GM18507 (cell line): ENCODE results near the gene NTN4.
A peak's percentile ranks its signal among the peaks of the same experiment; 100 is the strongest.
"Not testable (repeated sequence)": the region's sequence is repeated elsewhere in the genome, so short reads cannot be mapped to it uniquely, and the experiment has no call there.

Experiments used
- DNase-seq: peaks from one replicate; pipeline ENCODE4 v3.0.0; 2011; ENCODE audit warnings: low read depth; ENCODE audit not compliant: insufficient read length; ENCODE audit errors: extremely low spot score
- FAIRE-seq: peaks from 2 replicates; lab custom pipeline; 2011; peaks lifted over from hg19 to GRCh38; lab: Jason Lieb, UNC

Gene NTN4

GRCh38 chr12:95790033-95790916 is at the start of gene NTN4:
TSS of gene NTN4 (minus strand) at chr12:95790764. CDS start at chr12:95790309, 455 bp downstream.
- DNase-seq, result peak; percentile 32
- no peak for FAIRE-seq

GRCh38 chr12:95838125-95838524 is 47.6 kb upstream of the NTN4 start:
- DNase-seq, result no peak
- no peak for FAIRE-seq

- DNase-seq (no peak), FAIRE-seq (no peak)
Measured at GRCh38 chr12:95837240-95838038, 46.9 kb upstream of the NTN4 start.

GRCh38 chr12:95836630-95837239 is 46.2 kb upstream of the NTN4 start:
- DNase-seq, result no peak
- FAIRE-seq, result no peak

GRCh38 chr12:95836185-95836609 is 45.6 kb upstream of the NTN4 start:
- FAIRE-seq (no peak), DNase-seq (no peak)

GRCh38 chr12:95834572-95834971 is 44.0 kb upstream of the NTN4 start:
- FAIRE-seq (no peak), DNase-seq (no peak)

GRCh38 chr12:95830335-95831089 is 39.9 kb upstream of the NTN4 start:
- DNase-seq (no peak), FAIRE-seq (no peak)

- FAIRE-seq (no peak), DNase-seq (no peak)
Measured at GRCh38 chr12:95829395-95829794, 38.8 kb upstream of the NTN4 start.

- no peak for DNase-seq
- FAIRE-seq, result no peak
Measured at GRCh38 chr12:95820096-95820703, 29.6 kb upstream of the NTN4 start.

- DNase-seq, result no peak
- peak; percentile 57 for FAIRE-seq
Measured at GRCh38 chr12:95815632-95816212, 25.2 kb upstream of the NTN4 start.

- not testable (repeated sequence) for FAIRE-seq, DNase-seq
Measured at GRCh38 chr12:95812155-95812554, 21.6 kb upstream of the NTN4 start.

GRCh38 chr12:95810411-95810810 is 19.8 kb upstream of the NTN4 start:
- no peak for DNase-seq
- no peak for FAIRE-seq

- FAIRE-seq, result no peak
- no peak for DNase-seq
Measured at GRCh38 chr12:95809000-95809680, 18.6 kb upstream of the NTN4 start.

GRCh38 chr12:95808146-95808545 is 17.6 kb upstream of the NTN4 start:
- FAIRE-seq (no peak), DNase-seq (no peak)

GRCh38 chr12:95805864-95806671 is 15.5 kb upstream of the NTN4 start:
- no peak for FAIRE-seq
- DNase-seq, result no peak

- DNase-seq, result no peak
- FAIRE-seq, result no peak
Measured at GRCh38 chr12:95804291-95804690, 13.7 kb upstream of the NTN4 start.

GRCh38 chr12:95803817-95804216 is 13.3 kb upstream of the NTN4 start:
- FAIRE-seq, result no peak
- DNase-seq, result no peak
